ENCODE measurements around the gene GET3. TPM values are rescaled to one million over a fixed set of nuclear protein-coding genes. Genes with fewer than 3 reads are reported as not detected.

GET3 gene
- polyA plus RNA-seq, 3 donors, result 97.5 to 122 (median 108) TPM

DNA sequence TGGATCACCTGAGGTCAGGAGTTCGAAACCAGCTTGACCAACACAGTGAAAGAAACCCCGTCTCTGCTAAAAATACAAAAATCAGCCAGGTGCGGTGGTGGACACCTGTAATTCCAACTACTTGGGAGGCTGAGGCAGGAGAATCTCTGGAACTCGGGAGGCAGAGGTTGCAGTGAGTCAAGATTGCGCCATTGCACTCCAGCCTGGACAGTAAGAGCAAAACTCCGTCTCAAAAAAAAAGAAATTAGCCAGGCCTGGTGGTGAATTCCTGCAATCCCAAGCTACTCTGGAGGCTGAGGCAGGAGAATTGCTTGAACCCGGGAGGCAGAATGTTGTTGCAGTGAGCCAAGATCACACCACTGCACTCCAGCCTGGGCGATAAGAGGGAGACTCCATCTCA, 28.7 kb upstream of the GET3 start:
- no peak for DNase-seq
- 95% methylated on average over 6 of the region's 8 CpGs for WGBS (ENCODE audit: insufficient coverage)
- H3K4me3 ChIP-seq (replicated peaks in 1 of 3; ENCODE audit: low read depth in 2 of 3, low read length in 3 of 3), result no peak overlapping the region
- Mint-ChIP-seq H3K4me1 (no peaks in the 10 kb centered on the region), H3K4me3 (no peak overlapping the region), H3K36me3 (peaks cover 69 to 94% of the 10 kb centered on the region in 2 donors), H3K27me3 (ENCODE audit: low read depth in 3 of 3) (peaks cover 0 to 1% (median 0%) of the 10 kb centered on the region in 3 donors), H3K9me3 (peaks cover 0 to 4% (median 0%) of the 10 kb centered on the region in 7 donors), H3K27ac (no peak overlapping the region)
- no peaks in the 10 kb centered on the region for H3K27me3 ChIP-seq (ENCODE audit: control insufficient read depth in 2 of 2, insufficient read depth in 2 of 2, low read length in 2 of 2)
- peaks cover 73 to 88% of the 10 kb centered on the region in 2 donors for H3K36me3 ChIP-seq (replicated peaks in 1 of 2; ENCODE audit: control insufficient read depth in 1 of 2, insufficient read depth in 2 of 2, low read length in 2 of 2)
- TF ChIP-seq, protein P1, sequence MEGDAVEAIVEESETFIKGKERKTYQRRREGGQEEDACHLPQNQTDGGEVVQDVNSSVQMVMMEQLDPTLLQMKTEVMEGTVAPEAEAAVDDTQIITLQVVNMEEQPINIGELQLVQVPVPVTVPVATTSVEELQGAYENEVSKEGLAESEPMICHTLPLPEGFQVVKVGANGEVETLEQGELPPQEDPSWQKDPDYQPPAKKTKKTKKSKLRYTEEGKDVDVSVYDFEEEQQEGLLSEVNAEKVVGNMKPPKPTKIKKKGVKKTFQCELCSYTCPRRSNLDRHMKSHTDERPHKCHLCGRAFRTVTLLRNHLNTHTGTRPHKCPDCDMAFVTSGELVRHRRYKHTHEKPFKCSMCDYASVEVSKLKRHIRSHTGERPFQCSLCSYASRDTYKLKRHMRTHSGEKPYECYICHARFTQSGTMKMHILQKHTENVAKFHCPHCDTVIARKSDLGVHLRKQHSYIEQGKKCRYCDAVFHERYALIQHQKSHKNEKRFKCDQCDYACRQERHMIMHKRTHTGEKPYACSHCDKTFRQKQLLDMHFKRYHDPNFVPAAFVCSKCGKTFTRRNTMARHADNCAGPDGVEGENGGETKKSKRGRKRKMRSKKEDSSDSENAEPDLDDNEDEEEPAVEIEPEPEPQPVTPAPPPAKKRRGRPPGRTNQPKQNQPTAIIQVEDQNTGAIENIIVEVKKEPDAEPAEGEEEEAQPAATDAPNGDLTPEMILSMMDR (IDR thresholded peaks at IDR 0.05), result no peak
- H2AFZ ChIP-seq (ENCODE audit: insufficient read depth, low read depth, low read length, poor library complexity, severe bottlenecking), result no peak overlapping the region
- H4K20me1 ChIP-seq (ENCODE audit: insufficient read depth, low read length), result no peaks in the 10 kb centered on the region
- no peak overlapping the region for H3K4me2 ChIP-seq (replicated peaks; ENCODE audit: extremely low read depth, low read length, poor library complexity, severe bottlenecking)
- no peaks in the 10 kb centered on the region for H3K9me3 ChIP-seq (replicated peaks in 1 of 2; ENCODE audit: control insufficient read depth in 1 of 2, insufficient read depth in 1 of 2, low read length in 2 of 2)
- no peaks in the 10 kb centered on the region for H3K4me1 ChIP-seq (ENCODE audit: control insufficient read depth in 1 of 2, insufficient read depth in 2 of 2, low read length in 2 of 2)
- no peaks in the 10 kb centered on the region for H3K79me2 ChIP-seq (ENCODE audit: insufficient read depth, low read length)
- H3K27ac ChIP-seq (ENCODE audit: low read depth in 1 of 2, low read length in 2 of 2), result no peak overlapping the region
- H3K9ac ChIP-seq (ENCODE audit: insufficient read depth, low read length, poor library complexity, severe bottlenecking), result no peak overlapping the region
- intact Hi-C loops (cut with micrococcal nuclease), result no loop called here

DNA sequence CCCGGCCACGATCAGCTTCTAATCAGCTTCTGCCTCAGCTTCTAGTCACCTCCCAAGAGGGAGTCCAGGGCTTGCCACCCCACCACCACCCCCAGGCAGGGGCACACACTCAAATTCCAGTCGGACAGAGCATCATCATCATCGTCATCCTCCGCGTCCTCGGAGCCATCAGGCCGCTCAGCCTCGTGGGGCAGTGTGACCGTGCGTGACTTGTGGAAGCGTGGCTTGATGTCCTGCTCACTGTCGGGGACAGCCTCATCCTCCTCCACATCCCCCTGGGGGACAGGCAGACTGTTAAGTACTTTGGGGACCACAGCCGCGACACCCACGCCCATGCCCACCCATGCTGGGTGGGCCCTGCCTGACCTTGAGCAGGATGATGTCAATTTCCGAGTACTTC, 26.1 kb upstream of the GET3 start:
- Histone ChIP-seq H3K4me3 (replicated peaks in 1 of 3; ENCODE audit: low read depth in 2 of 3, low read length in 3 of 3) (no peak overlapping the region), H3K36me3 (replicated peaks in 1 of 2; ENCODE audit: control insufficient read depth in 1 of 2, insufficient read depth in 2 of 2, low read length in 2 of 2) (peaks cover 69 to 87% of the 10 kb centered on the region in 2 donors), H3K4me2 (replicated peaks; ENCODE audit: extremely low read depth, low read length, poor library complexity, severe bottlenecking) (no peak overlapping the region), H3K9ac (ENCODE audit: insufficient read depth, low read length, poor library complexity, severe bottlenecking) (no peak overlapping the region), H3K4me1 (ENCODE audit: control insufficient read depth in 1 of 2, insufficient read depth in 2 of 2, low read length in 2 of 2) (no peaks in the 10 kb centered on the region), H2AFZ (ENCODE audit: insufficient read depth, low read depth, low read length, poor library complexity, severe bottlenecking) (no peak overlapping the region), H3K9me3 (replicated peaks in 1 of 2; ENCODE audit: control insufficient read depth in 1 of 2, insufficient read depth in 1 of 2, low read length in 2 of 2) (no peaks in the 10 kb centered on the region), H3K27me3 (ENCODE audit: control insufficient read depth in 2 of 2, insufficient read depth in 2 of 2, low read length in 2 of 2) (no peaks in the 10 kb centered on the region), H3K27ac (ENCODE audit: low read depth in 1 of 2, low read length in 2 of 2) (no peak overlapping the region), H4K20me1 (ENCODE audit: insufficient read depth, low read length) (no peaks in the 10 kb centered on the region), H3K79me2 (ENCODE audit: insufficient read depth, low read length) (no peaks in the 10 kb centered on the region)
- peaks cover 0 to 4% (median 0%) of the 10 kb centered on the region in 7 donors for H3K9me3 Mint-ChIP-seq
- WGBS (ENCODE audit: insufficient coverage), result 97% methylated on average over 11 of the region's 17 CpGs
- intact Hi-C loops (cut with micrococcal nuclease), result no loop called here
- DNase-seq, result no peak
- TF ChIP-seq, protein P1 (IDR thresholded peaks at IDR 0.05), result no peak
- H3K27me3 Mint-ChIP-seq (ENCODE audit: low read depth in 3 of 3), result peaks cover 0 to 1% (median 0%) of the 10 kb centered on the region in 3 donors
- no peaks in the 10 kb centered on the region for H3K4me1 Mint-ChIP-seq
- H3K36me3 Mint-ChIP-seq, result peaks cover 69 to 95% of the 10 kb centered on the region in 2 donors
- peak overlapping the region in 1 of 7 donors; percentile 32 for H3K27ac Mint-ChIP-seq
- H3K4me3 Mint-ChIP-seq, result no peak overlapping the region
